ENCODE data around the gene LAMA3. TPM values are rescaled to one million over a fixed set of nuclear protein-coding genes. Genes with fewer than 3 reads are reported as not detected.
"Not testable (repeated sequence)": the region's sequence is repeated elsewhere in the genome, so short reads cannot be mapped to it uniquely, and the experiment has no call there.

LAMA3 gene
- total RNA-seq, 1 experiment from 2014 or later: 0.56 TPM

- DNase-seq (ENCODE audit: low read depth): no peak
Observed at GRCh38 chr18:23704806-23705205, 15.6 kb downstream of the LAMA3 start.

DNA sequence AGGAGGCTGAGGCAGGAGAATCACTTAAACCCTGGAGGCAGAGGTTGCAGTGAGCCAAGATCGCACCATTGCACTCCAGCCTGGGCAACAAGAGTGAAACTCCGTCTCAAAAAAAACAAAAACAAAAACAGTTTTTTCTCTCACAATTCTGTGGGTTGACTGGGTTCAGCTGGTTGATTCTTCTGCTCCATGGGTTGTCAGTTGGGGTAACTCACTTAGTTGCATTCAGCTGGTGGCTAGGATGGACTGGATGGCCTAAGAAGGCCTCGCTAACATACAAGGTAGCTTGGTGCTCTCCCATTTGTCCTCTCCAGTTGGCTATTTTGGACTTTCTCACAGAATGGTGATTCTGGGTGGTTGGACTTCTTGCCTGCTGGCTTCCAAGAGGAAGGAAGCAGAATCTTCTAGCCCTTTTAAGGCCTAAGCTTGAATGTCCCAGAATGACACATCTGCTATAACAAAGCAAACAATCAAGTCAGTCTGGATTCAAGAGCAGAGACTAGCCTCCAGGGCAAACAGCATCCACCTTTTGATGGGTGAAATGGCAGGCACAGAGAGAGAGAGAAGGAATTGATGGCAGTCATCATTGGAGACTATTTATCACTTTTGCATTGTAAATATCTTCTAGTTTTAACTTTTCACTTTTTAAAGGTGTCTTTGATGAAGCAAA is 17.9 kb downstream of the LAMA3 start:
- no peak for DNase-seq (ENCODE audit: low read depth)

DNA sequence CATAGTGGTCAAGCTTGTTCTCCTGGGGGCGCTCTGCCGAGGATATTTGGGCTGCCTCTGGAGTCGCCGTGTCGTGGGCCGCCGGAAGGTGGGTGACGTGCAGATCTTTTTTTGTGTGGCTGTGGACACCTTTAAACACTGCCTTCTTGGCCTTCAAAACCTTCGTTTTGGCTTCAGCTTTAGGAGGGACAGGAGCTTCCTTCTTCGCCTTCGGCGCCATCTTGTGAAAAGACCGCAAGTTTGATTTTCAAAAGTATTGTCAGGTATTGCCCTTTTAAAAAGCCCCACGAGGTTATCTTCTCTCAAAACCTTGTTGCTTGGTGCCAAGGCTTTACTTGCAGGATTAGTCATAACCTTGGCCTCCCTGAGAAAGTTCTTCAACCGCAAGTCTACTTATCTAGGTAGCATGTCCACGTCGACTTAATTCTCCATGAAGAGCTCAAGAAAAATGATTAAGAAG is 20.8 kb downstream of the LAMA3 start:
- DNase-seq (ENCODE audit: low read depth): peak; percentile 72

DNA sequence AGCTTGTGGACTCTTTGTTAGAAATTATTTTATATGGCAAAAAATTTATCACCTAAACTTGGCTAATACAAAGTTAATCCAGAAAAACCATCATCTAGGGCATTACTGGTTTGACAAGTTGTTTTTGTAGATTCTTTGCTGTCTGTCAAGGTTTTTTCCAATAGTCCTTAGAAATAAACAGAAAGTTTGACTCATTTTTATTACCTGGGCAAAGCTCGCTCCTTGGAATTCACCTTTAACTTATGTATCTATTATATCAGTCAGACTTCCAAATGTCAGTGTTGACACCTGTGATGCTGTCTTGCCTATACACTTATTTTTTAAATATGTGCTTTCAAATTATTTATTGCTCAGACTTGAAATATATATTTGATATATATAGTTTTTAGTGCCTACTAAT is 21.7 kb downstream of the LAMA3 start:
- no peak for DNase-seq (ENCODE audit: low read depth)

DNA sequence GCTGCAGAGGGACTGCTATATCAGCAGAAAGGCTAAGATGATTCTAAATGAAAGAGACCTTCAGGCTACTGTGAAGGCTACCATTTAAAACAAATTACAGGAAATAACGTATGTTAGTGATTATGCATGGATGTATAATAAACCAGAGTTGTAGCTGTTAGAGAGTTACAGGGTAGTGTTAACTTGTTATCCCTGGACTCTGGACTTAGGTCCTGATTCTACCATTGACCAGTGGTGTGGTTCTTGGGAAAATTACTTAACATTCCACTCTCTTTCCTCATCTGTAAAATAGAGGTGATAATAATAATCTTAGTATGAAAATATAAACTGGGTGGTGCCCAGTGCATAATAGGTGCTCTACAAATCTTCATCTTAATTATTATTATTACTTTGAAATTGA is 22.2 kb downstream of the LAMA3 start:
- no peak for DNase-seq (ENCODE audit: low read depth)

- no peak for DNase-seq (ENCODE audit: low read depth)
Observed at GRCh38 chr18:23712445-23712844, 23.2 kb downstream of the LAMA3 start.

GRCh38 chr18:23714576-23714975 is 25.3 kb downstream of the LAMA3 start:
- no peak for DNase-seq (ENCODE audit: low read depth)

DNA sequence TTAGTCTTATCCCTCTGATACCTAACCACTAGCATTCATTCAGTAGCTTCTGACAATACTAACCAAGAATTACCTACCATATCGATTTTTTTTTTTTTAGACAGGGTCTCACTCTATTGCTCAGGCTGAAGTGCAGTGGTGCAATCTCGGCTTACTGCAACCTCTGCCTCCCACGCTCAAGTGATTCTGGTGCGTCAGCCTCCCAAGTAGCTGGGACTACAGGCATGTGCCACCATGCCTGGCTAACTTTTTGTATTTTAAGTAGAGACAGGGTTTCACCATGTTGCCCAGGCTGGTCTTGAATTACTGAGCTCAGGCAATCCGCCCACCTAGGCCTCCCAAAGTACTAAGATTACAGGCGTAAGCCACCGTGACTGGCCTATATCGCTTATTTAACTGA is 26.8 kb downstream of the LAMA3 start:
- not testable (repeated sequence) for DNase-seq (ENCODE audit: low read depth)

- DNase-seq (ENCODE audit: low read depth): no peak
Observed at GRCh38 chr18:23716516-23716915, 27.3 kb downstream of the LAMA3 start.

- no peak for DNase-seq (ENCODE audit: low read depth)
Observed at GRCh38 chr18:23716966-23717365, 27.7 kb downstream of the LAMA3 start.

GRCh38 chr18:23718243-23718720 is 29.0 kb downstream of the LAMA3 start:
- peak; percentile 28 for DNase-seq (ENCODE audit: low read depth)

- DNase-seq (ENCODE audit: low read depth): no peak
Observed at GRCh38 chr18:23718731-23719130, 29.5 kb downstream of the LAMA3 start.

GRCh38 chr18:23719634-23720201 is 30.5 kb downstream of the LAMA3 start:
- peak; percentile 99 for DNase-seq (ENCODE audit: low read depth)

DNA sequence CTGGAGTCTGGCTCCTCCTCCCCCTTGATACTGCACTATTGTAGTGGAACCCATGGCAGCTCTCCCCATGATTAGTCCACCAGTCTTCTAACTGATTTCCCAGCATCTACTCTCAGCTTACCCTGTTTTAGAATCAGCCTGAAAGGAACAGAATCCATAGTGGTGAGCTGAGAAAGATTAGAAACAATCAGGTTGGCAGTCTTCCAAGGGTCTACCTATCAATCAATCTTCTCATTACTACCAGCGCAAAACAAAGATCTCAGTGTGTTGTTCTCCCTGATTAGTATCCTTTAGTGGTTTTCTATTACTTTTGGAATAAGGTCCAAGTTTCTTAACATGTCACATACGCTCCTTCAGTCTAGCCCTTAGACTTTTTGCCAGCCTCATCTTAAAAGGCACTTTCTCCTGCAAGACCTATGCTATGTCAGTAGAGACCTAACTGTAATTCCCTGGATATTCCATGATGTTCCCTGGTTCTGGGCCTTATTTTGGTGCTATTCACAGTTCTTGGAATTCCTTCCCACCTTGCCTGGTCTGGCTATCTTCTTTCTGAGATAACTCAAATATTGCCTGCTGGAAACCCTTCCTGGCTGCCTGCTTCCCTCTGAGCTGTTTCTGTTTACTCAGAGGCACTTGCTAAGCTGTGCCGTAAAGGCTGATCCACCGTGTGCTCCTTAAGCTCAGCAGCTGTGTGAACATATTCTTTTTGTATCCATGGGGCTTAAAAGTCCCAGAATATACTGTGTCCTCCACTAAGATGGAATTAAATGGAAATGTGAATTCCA is 32.6 kb downstream of the LAMA3 start:
- no peak for DNase-seq (ENCODE audit: low read depth)

GRCh38 chr18:23722646-23723045 is 33.4 kb downstream of the LAMA3 start:
- DNase-seq (ENCODE audit: low read depth): no peak

GRCh38 chr18:23723121-23723520 is 33.9 kb downstream of the LAMA3 start:
- DNase-seq (ENCODE audit: low read depth): no peak

DNA sequence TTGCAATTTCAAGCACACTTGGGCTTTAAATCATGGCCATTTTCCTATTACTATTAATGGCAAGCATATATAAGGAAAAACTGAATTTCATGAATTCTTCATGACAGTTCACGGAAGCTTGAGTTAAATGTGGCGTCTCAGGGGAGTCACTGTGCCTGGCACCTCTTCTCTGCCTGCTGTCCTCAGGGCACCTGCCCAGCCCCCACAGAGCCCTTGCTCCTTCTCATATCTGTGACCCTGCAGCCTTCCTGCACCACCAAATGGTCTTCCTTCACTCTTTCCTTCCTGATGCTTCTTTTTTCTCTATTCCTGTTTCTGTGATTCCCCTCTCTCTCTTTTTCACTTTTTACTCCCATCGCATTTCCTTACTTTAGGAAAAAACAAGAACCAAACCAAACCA is 35.4 kb downstream of the LAMA3 start:
- no peak for DNase-seq (ENCODE audit: low read depth)

- DNase-seq (ENCODE audit: low read depth): no peak
Observed at GRCh38 chr18:23725351-23725750, 36.1 kb downstream of the LAMA3 start.

DNA sequence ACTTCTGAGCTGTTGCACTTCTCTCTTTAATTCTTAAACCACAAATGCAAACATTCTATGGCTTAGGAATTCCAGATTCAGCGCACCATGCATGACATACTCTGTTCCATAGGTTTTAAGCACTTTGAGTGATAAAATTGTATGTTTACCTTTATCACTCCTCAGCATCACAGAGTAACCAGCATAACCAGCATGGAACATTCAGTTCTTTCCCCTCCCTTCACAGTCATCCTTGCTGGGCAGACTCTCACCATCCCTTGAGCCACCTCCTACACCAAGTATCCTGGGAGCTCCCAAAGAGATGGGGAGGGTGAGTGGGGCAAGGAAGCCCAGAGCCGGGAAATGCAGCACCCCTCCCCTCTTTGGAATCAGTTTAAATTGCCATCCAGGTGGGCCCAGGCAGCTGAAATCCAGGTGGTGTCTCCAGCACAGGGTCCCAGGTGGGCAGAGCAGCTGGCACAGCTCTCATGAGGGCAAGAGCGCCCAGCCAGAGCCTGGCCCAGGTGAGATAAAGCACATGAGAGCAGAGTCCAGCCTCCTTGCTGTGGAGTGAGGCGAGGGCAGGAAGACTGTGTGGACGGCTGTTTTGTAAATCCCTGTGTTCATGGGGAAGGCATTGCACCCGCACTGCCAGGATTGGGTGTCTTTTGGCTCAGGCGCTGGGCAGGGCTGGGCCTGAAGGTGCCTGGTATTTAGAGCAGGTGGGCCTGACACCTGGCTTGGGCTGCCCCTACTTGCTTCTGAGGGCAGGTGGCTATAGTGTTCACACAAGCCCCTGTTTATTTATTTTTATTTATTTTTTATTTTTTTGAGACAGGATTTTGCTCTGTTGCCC is 36.8 kb downstream of the LAMA3 start:
- no peak for DNase-seq (ENCODE audit: low read depth)

GRCh38 chr18:23727707-23728493 is 38.6 kb downstream of the LAMA3 start:
- no peak for DNase-seq (ENCODE audit: low read depth)

DNA sequence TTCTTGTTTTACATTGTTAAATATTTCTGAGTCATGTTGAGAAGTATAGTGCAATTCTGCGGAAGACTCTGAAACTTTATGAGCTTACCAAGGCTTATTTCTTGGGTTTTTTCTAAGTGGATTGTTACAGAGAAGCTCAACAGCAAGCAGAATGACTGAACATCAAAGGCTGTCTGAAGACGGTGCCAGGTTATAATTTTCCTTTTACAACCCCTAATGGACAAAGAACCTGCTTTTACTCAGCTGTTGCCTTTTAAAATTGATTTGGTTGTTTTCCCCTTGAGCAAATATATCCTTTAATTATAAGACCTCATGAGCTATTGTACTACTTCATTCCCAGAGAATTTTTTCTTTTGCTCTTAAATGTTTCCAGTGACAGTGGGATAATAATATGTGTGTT is 41.6 kb downstream of the LAMA3 start:
- no peak for DNase-seq (ENCODE audit: low read depth)

All from HT1080 (cell line).